HFFc6 (cell line): Measurements from ENCODE around the gene KCNMA1. TPM values are rescaled to one million over a fixed set of nuclear protein-coding genes. Genes with fewer than 3 reads are reported as not detected.

Source experiments
- DNase-seq: peaks from one replicate; pipeline ENCODE4 v3.0.0-alpha.2; 2018
- H3K27ac Mint-ChIP-seq: 2 replicates; pipeline ENCODE4 v1.8.0; 2020; ENCODE audit warnings: mild to moderate bottlenecking, mixed read lengths
- H3K27me3 Mint-ChIP-seq: 2 replicates; pipeline ENCODE4 v1.8.0; 2021; ENCODE audit warnings: mild to moderate bottlenecking, moderate library complexity, mixed read lengths; ENCODE audit not compliant: insufficient read depth
- H3K36me3 Mint-ChIP-seq: 2 replicates; pipeline ENCODE4 v1.8.0; 2021; ENCODE audit warnings: low read depth, mixed read lengths
- H3K4me1 Mint-ChIP-seq: 2 replicates; pipeline ENCODE4 v1.8.0; 2020; ENCODE audit warnings: low read depth, mixed read lengths
- H3K4me3 Mint-ChIP-seq: 2 replicates; pipeline ENCODE4 v1.8.0; 2020; ENCODE audit warnings: mild to moderate bottlenecking, moderate library complexity, mixed read lengths
- H3K9me3 Mint-ChIP-seq: 2 replicates; pipeline ENCODE4 v1.8.0; 2020; ENCODE audit warnings: mild to moderate bottlenecking, mixed read lengths
- total RNA-seq, 6 experiments: library from RNA; stranded (reverse); fragmentation: NEBNext Ultra II Directional; extraction: Animal tissue kit (Norgen Biotek cat#: 25700); gene quantifications; 2 replicates in 1 of 6; 3 replicates in 5 of 6; pipeline ENCODE4 v1.2.3, GENCODE V29; 2021
- TF ChIP-seq, protein P1 (sequence below): fragments of 200-600 bp; sonication (generic); IDR thresholded peaks from 2 replicates; pipeline ENCODE4 v1.5.0; 2021; ENCODE audit warnings: antibody characterized with exemption, mild to moderate bottlenecking

The KCNMA1 gene
- total RNA-seq, 6 experiments from 2014 or later: 87.1 to 191 (median 93.5) TPM

DNA sequence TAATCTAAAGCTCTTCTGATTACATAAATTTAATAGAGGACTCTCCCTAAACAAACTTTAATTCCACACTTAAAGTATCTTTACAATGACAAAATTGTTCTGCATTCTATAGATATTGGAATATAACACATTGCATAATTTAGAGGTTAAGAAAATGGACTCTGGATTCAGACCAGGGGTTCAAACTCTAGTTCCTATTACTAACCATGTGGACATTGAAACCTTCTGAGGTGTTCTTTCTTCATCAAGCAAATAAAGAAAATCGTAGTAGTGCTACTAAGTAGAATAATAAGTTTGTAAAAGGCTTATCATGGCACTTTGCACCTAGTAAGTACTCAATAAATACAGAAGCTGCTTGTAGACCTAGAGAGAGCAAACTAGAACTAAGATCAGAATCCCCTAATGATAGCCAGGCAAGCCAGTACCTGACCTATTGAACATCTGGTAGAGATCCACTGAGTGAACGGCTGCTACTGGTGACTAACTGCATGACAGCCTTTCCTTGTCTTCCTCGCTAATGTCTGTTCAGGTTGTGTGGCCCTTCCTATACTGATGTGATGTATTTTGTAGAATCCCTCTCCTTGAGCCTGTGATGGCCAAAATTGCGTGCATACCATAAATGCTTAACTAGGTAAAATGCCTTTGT is 430.3 kb downstream of the KCNMA1 start:
- Mint-ChIP-seq H3K4me1 (peaks cover 38% of the 10 kb centered on the region), H3K4me3 (no peak overlapping the region), H3K9me3 (peaks cover 12% of the 10 kb centered on the region), H3K27ac (no peak overlapping the region), H3K36me3 (peaks cover 28% of the 10 kb centered on the region), H3K27me3 (no peaks in the 10 kb centered on the region)
- TF ChIP-seq, protein P1, sequence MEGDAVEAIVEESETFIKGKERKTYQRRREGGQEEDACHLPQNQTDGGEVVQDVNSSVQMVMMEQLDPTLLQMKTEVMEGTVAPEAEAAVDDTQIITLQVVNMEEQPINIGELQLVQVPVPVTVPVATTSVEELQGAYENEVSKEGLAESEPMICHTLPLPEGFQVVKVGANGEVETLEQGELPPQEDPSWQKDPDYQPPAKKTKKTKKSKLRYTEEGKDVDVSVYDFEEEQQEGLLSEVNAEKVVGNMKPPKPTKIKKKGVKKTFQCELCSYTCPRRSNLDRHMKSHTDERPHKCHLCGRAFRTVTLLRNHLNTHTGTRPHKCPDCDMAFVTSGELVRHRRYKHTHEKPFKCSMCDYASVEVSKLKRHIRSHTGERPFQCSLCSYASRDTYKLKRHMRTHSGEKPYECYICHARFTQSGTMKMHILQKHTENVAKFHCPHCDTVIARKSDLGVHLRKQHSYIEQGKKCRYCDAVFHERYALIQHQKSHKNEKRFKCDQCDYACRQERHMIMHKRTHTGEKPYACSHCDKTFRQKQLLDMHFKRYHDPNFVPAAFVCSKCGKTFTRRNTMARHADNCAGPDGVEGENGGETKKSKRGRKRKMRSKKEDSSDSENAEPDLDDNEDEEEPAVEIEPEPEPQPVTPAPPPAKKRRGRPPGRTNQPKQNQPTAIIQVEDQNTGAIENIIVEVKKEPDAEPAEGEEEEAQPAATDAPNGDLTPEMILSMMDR: no peak
- DNase-seq: no peak

DNA sequence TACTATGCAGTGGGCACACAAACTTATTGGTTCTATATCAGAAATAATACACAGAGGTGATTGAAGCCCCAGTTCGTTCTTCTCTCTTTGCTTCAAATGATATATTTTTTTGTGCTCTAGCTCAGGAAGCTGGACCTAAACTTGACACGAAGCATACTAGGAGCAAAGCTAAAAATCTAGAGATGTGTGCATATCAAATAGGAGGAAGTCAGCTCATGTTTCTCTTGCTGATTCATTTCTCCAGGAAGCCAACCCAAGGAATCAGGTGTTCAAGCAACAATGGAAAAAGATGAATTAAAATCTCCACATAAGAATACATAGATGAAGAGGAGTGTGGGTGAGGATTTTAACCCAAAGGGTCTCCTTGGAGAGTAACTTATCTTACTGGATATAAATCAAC is 432.5 kb downstream of the KCNMA1 start:
- no peak for DNase-seq
- Mint-ChIP-seq H3K27me3 (no peaks in the 10 kb centered on the region), H3K27ac (no peak overlapping the region)

DNA sequence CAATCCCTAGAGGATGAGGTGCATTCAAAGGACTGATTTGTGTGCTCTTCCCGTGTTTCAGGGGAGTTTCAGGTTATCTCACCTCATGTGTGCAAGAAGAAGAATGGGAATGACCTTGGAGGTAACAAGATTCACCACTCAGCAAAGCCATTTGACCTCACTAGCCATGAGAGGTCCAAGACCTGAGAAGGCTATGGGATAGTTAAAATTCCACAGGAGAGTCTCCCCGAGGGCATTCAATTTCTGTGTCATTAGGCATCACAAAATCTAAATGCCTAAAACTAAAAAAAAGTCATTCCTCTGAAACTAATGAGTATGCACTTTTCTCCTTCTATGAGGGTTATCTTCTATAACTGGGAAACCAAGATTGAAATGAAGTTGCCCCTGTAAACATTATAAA is 433.4 kb downstream of the KCNMA1 start:
- Mint-ChIP-seq H3K27me3 (no peaks in the 10 kb centered on the region), H3K36me3 (peaks cover 19% of the 10 kb centered on the region), H3K9me3 (peaks cover 12% of the 10 kb centered on the region), H3K4me1 (peaks cover 58% of the 10 kb centered on the region), H3K4me3 (no peak overlapping the region), H3K27ac (no peak overlapping the region)
- TF ChIP-seq, protein P1: no peak
- DNase-seq: no peak

More for the DNA sequence above, 432.5 kb downstream of the KCNMA1 start:
- no peak overlapping the region for H3K4me3 Mint-ChIP-seq
- peaks cover 12% of the 10 kb centered on the region for H3K9me3 Mint-ChIP-seq
- TF ChIP-seq, protein P1: no peak
- H3K36me3 Mint-ChIP-seq: peaks cover 19% of the 10 kb centered on the region
- peaks cover 58% of the 10 kb centered on the region for H3K4me1 Mint-ChIP-seq

DNA sequence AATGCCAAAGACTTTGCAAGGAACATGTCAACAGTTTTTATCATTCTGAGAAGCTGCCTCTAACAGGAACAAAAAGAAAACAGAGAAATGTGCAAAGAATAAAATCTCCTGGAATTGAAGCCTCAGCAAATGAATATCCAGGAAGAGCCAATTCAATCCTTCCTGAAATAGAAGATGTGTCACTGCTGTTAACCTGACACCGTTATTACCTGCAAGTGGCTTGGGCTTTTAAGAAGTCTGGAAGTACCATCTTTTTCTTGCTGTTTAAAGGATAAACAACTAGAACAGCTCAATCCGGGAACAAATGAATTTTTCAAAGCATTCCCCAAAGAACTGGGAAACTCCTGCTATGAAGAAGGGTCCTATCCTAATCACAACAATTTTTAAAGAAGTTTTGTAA is 434.8 kb downstream of the KCNMA1 start:
- TF ChIP-seq, protein P1: no peak
- DNase-seq: no peak
- Mint-ChIP-seq H3K4me1 (peaks cover 56% of the 10 kb centered on the region), H3K9me3 (peaks cover 12% of the 10 kb centered on the region), H3K27ac (no peak overlapping the region), H3K36me3 (peaks cover 23% of the 10 kb centered on the region), H3K27me3 (no peaks in the 10 kb centered on the region), H3K4me3 (no peak overlapping the region)

DNA sequence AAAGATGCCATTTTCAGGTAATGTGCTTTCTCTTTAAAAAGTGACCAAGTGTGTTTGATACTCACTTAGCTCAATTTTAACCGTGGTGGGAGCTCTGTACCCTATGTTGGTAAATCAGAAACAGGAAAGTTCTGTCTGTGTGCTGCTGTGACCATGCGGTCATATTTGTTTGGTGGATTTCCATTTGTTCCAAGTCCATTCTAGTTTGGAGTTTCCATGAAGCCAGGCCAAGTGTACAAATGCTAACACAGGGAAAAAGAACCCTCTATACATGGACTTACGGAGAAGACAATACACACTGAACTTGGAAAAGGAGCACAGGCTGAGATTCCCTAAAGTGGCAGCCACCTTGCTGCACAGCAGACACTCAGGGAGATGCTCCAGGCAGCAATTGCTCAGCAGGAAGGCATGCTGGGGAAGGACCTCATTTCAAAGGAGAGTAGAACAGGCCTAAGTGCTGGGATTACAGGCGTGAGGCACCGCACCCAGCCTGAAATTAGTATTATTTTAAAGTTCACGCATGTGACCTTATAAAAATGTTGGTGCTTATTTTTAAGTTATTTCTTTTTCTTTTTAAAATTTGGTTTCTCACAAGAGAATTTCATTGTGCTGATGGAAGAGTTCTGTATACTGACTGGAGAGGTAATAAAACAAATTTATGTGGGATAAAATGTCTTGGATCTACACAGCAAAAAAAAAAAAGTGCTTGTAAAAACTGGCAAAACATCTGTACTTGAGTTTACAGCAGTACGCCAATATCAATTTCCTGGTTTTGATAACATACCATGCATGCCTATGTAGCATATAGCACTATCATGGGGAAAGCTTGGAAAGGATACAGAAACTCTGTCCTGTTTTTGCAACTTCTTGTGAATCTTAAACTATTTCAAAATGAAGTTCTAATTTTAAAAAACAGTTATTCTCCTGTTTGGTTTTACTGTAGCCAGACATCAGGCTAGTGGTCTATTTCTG is 436.2 kb downstream of the KCNMA1 start:
- Mint-ChIP-seq H3K4me3 (no peak overlapping the region; the same call in 1 of the 2 replicates), H3K4me1 (peaks cover 57% of the 10 kb centered on the region), H3K27me3 (no peaks in the 10 kb centered on the region), H3K36me3 (peaks cover 25% of the 10 kb centered on the region), H3K27ac (peak overlapping the region; percentile 9; the same call in 1 of the 2 replicates), H3K9me3 (peaks cover 12% of the 10 kb centered on the region)
- DNase-seq: no peak
- TF ChIP-seq, protein P1: no peak
